NCI-H2196 treated with DMSO at 0.1 percent for 48 hours (cell line): ENCODE measurements around the gene RAP2A.

ENCODE experiments used
- DNase-seq: peaks from one replicate; lab custom pipeline; 2025; ENCODE audit not compliant: unreplicated experiment; lab: John Stamatoyannopoulos, UW

RAP2A gene

GRCh38 chr13:97433727-97434396, at the start of gene RAP2A:
Gene RAP2A (plus strand): TSS chr13:97434169. CDS start chr13:97434471, 302 bp downstream.
- peak; percentile 51 for DNase-seq

- DNase-seq, result no peak
Observed at GRCh38 chr13:97384371-97384770, 49.6 kb upstream of the RAP2A start.

- no peak for DNase-seq
Observed at GRCh38 chr13:97385146-97385545, 48.8 kb upstream of the RAP2A start.

GRCh38 chr13:97385854-97386253, 48.1 kb upstream of the RAP2A start:
- DNase-seq, result no peak

- no peak for DNase-seq
Observed at GRCh38 chr13:97386801-97387484, 47.0 kb upstream of the RAP2A start.

- no peak for DNase-seq
Observed at GRCh38 chr13:97387485-97387839, 46.5 kb upstream of the RAP2A start.

- DNase-seq, result no peak
Observed at GRCh38 chr13:97387890-97388289, 46.1 kb upstream of the RAP2A start.

- no peak for DNase-seq
Observed at GRCh38 chr13:97388373-97388772, 45.6 kb upstream of the RAP2A start.

- no peak for DNase-seq
Observed at GRCh38 chr13:97390941-97391600, 42.9 kb upstream of the RAP2A start.

GRCh38 chr13:97392020-97392419, 41.9 kb upstream of the RAP2A start:
- no peak for DNase-seq

GRCh38 chr13:97394542-97394941, 39.4 kb upstream of the RAP2A start:
- DNase-seq, result no peak

GRCh38 chr13:97395447-97396136, 38.4 kb upstream of the RAP2A start:
- no peak for DNase-seq

- no peak for DNase-seq
Observed at GRCh38 chr13:97397267-97397666, 36.7 kb upstream of the RAP2A start.

- DNase-seq, result no peak
Observed at GRCh38 chr13:97401421-97401820, 32.5 kb upstream of the RAP2A start.

- DNase-seq, result no peak
Observed at GRCh38 chr13:97403893-97404750, 29.8 kb upstream of the RAP2A start.

- DNase-seq, result no peak
Observed at GRCh38 chr13:97407540-97407939, 26.4 kb upstream of the RAP2A start.

- DNase-seq, result no peak
Observed at GRCh38 chr13:97408938-97409337, 25.0 kb upstream of the RAP2A start.

GRCh38 chr13:97411984-97412383, 22.0 kb upstream of the RAP2A start:
- DNase-seq, result no peak

GRCh38 chr13:97413694-97414093, 20.3 kb upstream of the RAP2A start:
- DNase-seq, result no peak

- no peak for DNase-seq
Observed at GRCh38 chr13:97414392-97414791, 19.6 kb upstream of the RAP2A start.

GRCh38 chr13:97417698-97418097, 16.3 kb upstream of the RAP2A start:
- DNase-seq, result no peak
